Measurements from ENCODE around the gene LOXHD1.

DNA sequence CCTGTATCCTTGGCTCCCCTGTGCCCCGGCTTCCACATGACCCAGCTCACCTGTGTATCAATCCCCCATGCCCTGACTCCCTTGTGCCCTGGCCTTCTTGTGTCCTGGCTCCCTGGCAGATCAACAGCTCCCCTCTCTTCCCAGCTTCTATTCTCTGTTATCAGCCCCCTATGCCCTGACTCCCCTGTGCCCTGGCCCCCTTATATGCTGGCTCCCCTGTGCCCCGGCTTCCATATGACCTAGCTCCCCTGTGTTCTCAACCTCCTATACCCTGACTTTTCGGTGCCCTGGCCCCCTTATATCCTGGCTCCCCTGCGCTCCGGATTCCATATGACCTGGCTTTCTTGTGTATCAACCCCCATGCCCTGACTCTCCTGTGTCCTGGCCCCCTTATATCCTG lies 209.2 kb downstream of the LOXHD1 start:
- TF ChIP-seq, protein P1, sequence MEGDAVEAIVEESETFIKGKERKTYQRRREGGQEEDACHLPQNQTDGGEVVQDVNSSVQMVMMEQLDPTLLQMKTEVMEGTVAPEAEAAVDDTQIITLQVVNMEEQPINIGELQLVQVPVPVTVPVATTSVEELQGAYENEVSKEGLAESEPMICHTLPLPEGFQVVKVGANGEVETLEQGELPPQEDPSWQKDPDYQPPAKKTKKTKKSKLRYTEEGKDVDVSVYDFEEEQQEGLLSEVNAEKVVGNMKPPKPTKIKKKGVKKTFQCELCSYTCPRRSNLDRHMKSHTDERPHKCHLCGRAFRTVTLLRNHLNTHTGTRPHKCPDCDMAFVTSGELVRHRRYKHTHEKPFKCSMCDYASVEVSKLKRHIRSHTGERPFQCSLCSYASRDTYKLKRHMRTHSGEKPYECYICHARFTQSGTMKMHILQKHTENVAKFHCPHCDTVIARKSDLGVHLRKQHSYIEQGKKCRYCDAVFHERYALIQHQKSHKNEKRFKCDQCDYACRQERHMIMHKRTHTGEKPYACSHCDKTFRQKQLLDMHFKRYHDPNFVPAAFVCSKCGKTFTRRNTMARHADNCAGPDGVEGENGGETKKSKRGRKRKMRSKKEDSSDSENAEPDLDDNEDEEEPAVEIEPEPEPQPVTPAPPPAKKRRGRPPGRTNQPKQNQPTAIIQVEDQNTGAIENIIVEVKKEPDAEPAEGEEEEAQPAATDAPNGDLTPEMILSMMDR (IDR thresholded peaks at IDR 0.05; ENCODE audit: low read depth, low read length), result no peak
- no peak for TF ChIP-seq POLR2A (IDR thresholded peaks at IDR 0.05; ENCODE audit: extremely low read depth, insufficient read length)
